SH-SY5Y (cell line): ENCODE results near the gene TMEM44.

Source experiments
- GATA2 ChIP-seq: IDR thresholded peaks from 2 replicates; pipeline ENCODE4 v1.6.1; 2011; ENCODE audit warnings: mild to moderate bottlenecking, low read depth, low read length
- GATA3 ChIP-seq: IDR thresholded peaks from 2 replicates; pipeline ENCODE4 v1.6.1; 2011; ENCODE audit warnings: low read depth, mild to moderate bottlenecking, low read length, moderate library complexity

DNA sequence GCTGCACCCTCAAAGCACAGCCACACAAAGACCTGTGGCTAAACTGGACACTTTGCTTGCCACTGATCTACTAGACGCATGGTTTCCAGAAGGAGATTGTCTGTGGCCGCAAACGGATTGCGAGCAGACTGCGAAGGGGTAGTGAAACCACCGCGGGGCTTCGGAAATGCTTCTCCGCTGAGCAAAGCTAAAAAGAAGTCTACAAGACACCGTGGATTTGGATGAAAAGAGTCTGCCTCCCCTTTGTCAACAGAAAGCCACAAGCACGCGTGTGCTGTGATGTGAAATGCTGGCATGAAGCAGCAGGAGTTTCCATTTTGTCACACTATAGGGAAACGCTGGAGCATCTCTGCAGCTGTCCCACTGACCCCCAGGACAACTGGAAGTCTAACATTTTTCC lies 63.0 kb downstream of the TMEM44 start:
- TF ChIP-seq GATA2 (no peak), GATA3 (no peak)
